Prostate gland (tissue), 2 donors: Measurements from ENCODE around the gene PVR. TPM values are rescaled to one million over a fixed set of nuclear protein-coding genes. Genes with fewer than 3 reads are reported as not detected.

Experiments
- DNase-seq: peaks from one replicate; pipeline ENCODE4 v3.0.0-alpha.2; 2019; ENCODE audit warnings: low spot score
- H3K27ac ChIP-seq, 2 donors: fragments of 200-600 bp; sonication (generic); 2 replicates each; pipeline ENCODE4 v1.5.1; 2017 to 2019
- H3K27me3 ChIP-seq: fragments of 200-600 bp; sonication (generic); replicated peaks from 2 replicates; pipeline ENCODE4 v1.5.1; 2019; ENCODE audit not compliant: insufficient read depth
- H3K36me3 ChIP-seq, 2 donors: fragments of 200-600 bp; sonication (generic); 1 replicate in 1 of 2; 2 replicates in 1 of 2; pipeline versions ENCODE4 v1.5.1 to v1.8.1; 2017 to 2019
- H3K4me1 ChIP-seq: fragments of 200-600 bp; sonication (generic); replicated peaks from 2 replicates; pipeline ENCODE4 v1.5.1; 2019
- H3K4me3 ChIP-seq, 2 donors: fragments of 200-600 bp; sonication (generic); 2 replicates each; pipeline ENCODE4 v1.5.1; 2017 to 2019
- H3K9me3 ChIP-seq: fragments of 200-600 bp; sonication (generic); 2 replicates; pipeline ENCODE4 v1.5.1; 2017
- CTCF ChIP-seq, 4 experiments: fragments of 200-600 bp in 2 of 4; fragments of 450-650 bp in 2 of 4; sonication (generic) in 2 of 4; IDR thresholded peaks; 1 replicate in 3 of 4; 2 replicates in 1 of 4; pipeline ENCODE4 v1.5.1; 2016 to 2019; ENCODE audit warnings: antibody characterized with exemption in 4 of 4, mild to moderate bottlenecking in 2 of 4, moderate library complexity in 2 of 4
- POLR2A ChIP-seq: fragments of 450-650 bp; IDR thresholded peaks from one replicate; pipeline ENCODE4 v1.6.1; 2016; ENCODE audit warnings: antibody characterized with exemption, mild to moderate bottlenecking
- POLR2AphosphoS5 ChIP-seq: sonication (generic); formaldehyde crosslinking; IDR thresholded peaks from one replicate; pipeline ENCODE4 v1.6.1; 2017; ENCODE audit warnings: antibody characterized with exemption
- WGBS: methylation state at CpG from one replicate; pipeline ENCODE4 v1.1.5; 2018; 5-methylcytosine and 5-hydroxymethylcytosine counted together
- intact Hi-C: fragments of 100-400 bp; cut with DNase I; formaldehyde crosslinking; loops from one replicate; pipeline ENCODE4 v1.14.2; 2022
- total RNA-seq, 2 donors: library from RNA; depleted of rRNA; stranded (reverse); fragments of >200 nt; gene quantifications; one replicate each; pipeline ENCODE4 v1.1.0, GENCODE V29; 2016

Gene PVR
- total RNA-seq, 2 donors from 2014 or later, result 30.1 to 35.6 TPM

- DNase-seq, result no peak
Observed at GRCh38 chr19:44647144-44647543, 3.4 kb downstream of the PVR start.

GRCh38 chr19:44648631-44649251 lies 5.0 kb downstream of the PVR start:
- 79% methylated on average over 3 of the region's 3 CpGs for WGBS

More at GRCh38 chr19:44647144-44647543, 3.4 kb downstream of the PVR start:
- Histone ChIP-seq H3K9me3 (no peaks in the 10 kb centered on the region), H3K36me3 (peaks cover 4 to 13% of the 10 kb centered on the region in 2 donors), H3K27ac (no peak overlapping the region), H3K4me1 (no peaks in the 10 kb centered on the region), H3K4me3 (no peak overlapping the region), H3K27me3 (no peaks in the 10 kb centered on the region)
- intact Hi-C loops, result no loop called here
- 85% methylated on average over 17 of the region's 31 CpGs for WGBS
- no peak for TF ChIP-seq POLR2A
- TF ChIP-seq CTCF (IDR thresholded peaks at IDR 0.05), result no peak
- TF ChIP-seq POLR2AphosphoS5, result no peak

GRCh38 chr19:44649578-44650145 lies 6.0 kb downstream of the PVR start:
- TF ChIP-seq POLR2AphosphoS5 (no peak), POLR2A (no peak)
- Histone ChIP-seq H3K27ac (no peak overlapping the region), H3K4me1 (no peaks in the 10 kb centered on the region), H3K9me3 (no peaks in the 10 kb centered on the region), H3K36me3 (peaks cover 4 to 13% of the 10 kb centered on the region in 2 donors), H3K4me3 (no peak overlapping the region), H3K27me3 (no peaks in the 10 kb centered on the region)
- intact Hi-C loops, result no loop called here
- no peak for DNase-seq
- WGBS, result 91% methylated on average over 15 of the region's 15 CpGs

More at GRCh38 chr19:44648631-44649251, 5.0 kb downstream of the PVR start:
- Histone ChIP-seq H3K27me3 (no peaks in the 10 kb centered on the region), H3K27ac (peak overlapping the region in 1 of 2 donors; percentile 8), H3K4me1 (no peaks in the 10 kb centered on the region), H3K4me3 (no peak overlapping the region), H3K9me3 (no peaks in the 10 kb centered on the region), H3K36me3 (peaks cover 4 to 13% of the 10 kb centered on the region in 2 donors)
- DNase-seq, result no peak
- intact Hi-C loops, result no loop called here
- TF ChIP-seq POLR2AphosphoS5, result peak; percentile 9
- TF ChIP-seq POLR2A, result no peak

GRCh38 chr19:44653343-44653742 lies 9.6 kb downstream of the PVR start:
- no peak overlapping the region for H3K4me3 ChIP-seq
- H3K36me3 ChIP-seq, result peaks cover 4 to 13% of the 10 kb centered on the region in 2 donors
- 95% methylated on average over 5 of the region's 5 CpGs for WGBS
- no peaks in the 10 kb centered on the region for H3K4me1 ChIP-seq
- no peak for DNase-seq
- H3K27ac ChIP-seq, result no peak overlapping the region
- no peaks in the 10 kb centered on the region for H3K27me3 ChIP-seq
- H3K9me3 ChIP-seq, result no peaks in the 10 kb centered on the region
- TF ChIP-seq POLR2A, result no peak
- no peak for TF ChIP-seq CTCF (IDR thresholded peaks at IDR 0.05)
- TF ChIP-seq POLR2AphosphoS5, result no peak
- intact Hi-C loops, result no loop called here

GRCh38 chr19:44653977-44654774 lies 10.5 kb downstream of the PVR start:
- DNase-seq, result peak; percentile 58
- TF ChIP-seq POLR2A, result no peak
- peak in 3 of 4 experiments; percentile 38 to 70 (median 61) for TF ChIP-seq CTCF (IDR thresholded peaks at IDR 0.05)
- Histone ChIP-seq H3K4me3 (no peak overlapping the region), H3K27me3 (no peaks in the 10 kb centered on the region), H3K4me1 (no peaks in the 10 kb centered on the region), H3K27ac (no peak overlapping the region), H3K9me3 (no peaks in the 10 kb centered on the region), H3K36me3 (peaks cover 4 to 13% of the 10 kb centered on the region in 2 donors)
- 62% methylated on average over 16 of the region's 16 CpGs for WGBS
- intact Hi-C loops, result no loop called here
